HCT116 (cell line): ENCODE data around the gene CRIP3. TPM values are rescaled to one million over a fixed set of nuclear protein-coding genes. Genes with fewer than 3 reads are reported as not detected.

Experiments used
- ATAC-seq: fragments of 200-7000 bp; cut with Tn5 transposase; 2 replicates; pipeline ENCODE4 v1.9.1; 2020; ENCODE audit warnings: mild to moderate bottlenecking, moderate library complexity
- BruUV-seq: library from RNA; stranded (reverse); fragments of 400-500 nt; replicated peaks from 2 replicates; lab custom pipeline; 2021; lab: Mats Ljungman, UMichigan
- CTCF ChIA-PET: fragments of 300-600 bp; sonication (Branson Sonifier 250); formaldehyde crosslinking; loops from one replicate; lab custom pipeline; 2021; ENCODE audit warnings: antibody characterized with exemption; lab: Charles Lee
- POLR2A ChIA-PET: fragments of 300-600, 350-600 bp; sonication (Branson Sonifier 250); formaldehyde crosslinking; loops from one replicate; lab custom pipeline; 2021; ENCODE audit warnings: antibody characterized with exemption; lab: Charles Lee
- RAD21 ChIA-PET, 2 experiments: fragments of 300-600 bp; sonication (Branson Sonifier 250); formaldehyde crosslinking; loops; one replicate each; lab custom pipeline; 2023; ENCODE audit warnings: low total read pairs in 2 of 2; ENCODE audit not compliant: uncharacterized antibody in 2 of 2, unreplicated experiment in 2 of 2, low non-redundant PET in 1 of 2; lab: Charles Lee
- DNase-seq: peaks from one replicate; pipeline ENCODE4 v3.0.0-alpha.2; 2010; ENCODE audit warnings: low read depth, low spot score
- H2AFZ ChIP-seq: fragments of 200-600 bp; shearing (Covaris generic), sonication (generic); 2 replicates; pipeline ENCODE4 v1.6.1; 2017; ENCODE audit warnings: low read depth, mixed run types, mixed read lengths, antibody characterized with exemption, low read length; ENCODE audit not compliant: poor library complexity, severe bottlenecking
- H3K27ac ChIP-seq: 2 replicates; pipeline ENCODE4 v1.5.1; 2012; ENCODE audit warnings: low read depth, low read length
- H3K27me3 ChIP-seq: fragments of 200-600 bp; sonication (generic); 2 replicates; pipeline ENCODE4 v1.6.1; 2016; ENCODE audit warnings: mixed run types, low read length, mixed read lengths; ENCODE audit not compliant: insufficient read depth
- H3K36me3 ChIP-seq, 2 experiments: fragments of 200-500 bp in 1 of 2; fragments of 200-600 bp in 1 of 2; sonication (Bioruptor generic) in 1 of 2; sonication (generic) in 1 of 2; 2 replicates each; pipeline versions ENCODE4 v1.5.1 to v1.6.1; 2014 to 2016; ENCODE audit warnings: low read length in 2 of 2, inconsistent platforms in 1 of 2, mixed read lengths in 1 of 2, mixed run types in 1 of 2; ENCODE audit not compliant: insufficient read depth in 2 of 2, control insufficient read depth in 1 of 2
- H3K4me1 ChIP-seq, 2 experiments: fragments of 200-600 bp in 1 of 2; sonication (generic) in 1 of 2; 2 replicates each; pipeline versions ENCODE4 v1.5.1 to v1.6.1; 2012 to 2017; ENCODE audit warnings: low read length in 2 of 2, inconsistent platforms in 1 of 2, mild to moderate bottlenecking in 1 of 2, mixed read lengths in 1 of 2, mixed run types in 1 of 2, moderate library complexity in 1 of 2; ENCODE audit not compliant: insufficient read depth in 2 of 2, control insufficient read depth in 1 of 2
- H3K4me2 ChIP-seq: fragments of 200-600 bp; sonication (generic); 2 replicates; pipeline ENCODE4 v1.6.1; 2017; ENCODE audit warnings: mixed run types, low read length, mixed read lengths
- H3K4me3 ChIP-seq, 2 experiments: fragments of 200-600 bp in 1 of 2; sonication (generic) in 1 of 2; replicated peaks in 1 of 2; 2 replicates each; pipeline ENCODE4 v1.5.1; 2011 to 2016; ENCODE audit warnings: low read length in 2 of 2, control low read depth in 1 of 2, low read depth in 1 of 2, mild to moderate bottlenecking in 1 of 2, mixed read lengths in 1 of 2, mixed run types in 1 of 2
- H3K79me2 ChIP-seq: fragments of 200-600 bp; sonication (generic); 2 replicates; pipeline ENCODE4 v1.6.1; 2017; ENCODE audit warnings: mild to moderate bottlenecking, mixed run types, low read length, moderate library complexity, mixed read lengths; ENCODE audit not compliant: insufficient read depth
- H3K9ac ChIP-seq: fragments of 200-600 bp; sonication (generic); 2 replicates; pipeline ENCODE4 v1.6.1; 2016; ENCODE audit warnings: low read length, mixed read lengths
- H3K9me2 ChIP-seq: fragments of 200-600 bp; sonication (generic), shearing (Covaris generic); 2 replicates; pipeline ENCODE4 v1.6.1; 2017; ENCODE audit warnings: mixed run types, mild to moderate bottlenecking, moderate library complexity; ENCODE audit not compliant: insufficient read depth
- H3K9me3 ChIP-seq, 2 experiments: fragments of 200-500 bp in 1 of 2; fragments of 200-600 bp in 1 of 2; sonication (Bioruptor generic) in 1 of 2; sonication (generic) in 1 of 2; 2 replicates each; pipeline ENCODE4 v1.6.1; 2014 to 2017; ENCODE audit warnings: low read length in 2 of 2, mixed read lengths in 2 of 2, inconsistent platforms in 1 of 2, low read depth in 1 of 2, mild to moderate bottlenecking in 1 of 2, mixed run types in 1 of 2, moderate library complexity in 1 of 2; ENCODE audit not compliant: control insufficient read depth in 1 of 2, insufficient read depth in 1 of 2
- H4K20me1 ChIP-seq: fragments of 200-600 bp; sonication (generic), shearing (Covaris generic); 2 replicates; pipeline ENCODE4 v1.6.1; 2017; ENCODE audit warnings: mixed run types, mild to moderate bottlenecking, moderate library complexity; ENCODE audit not compliant: insufficient read depth
- ATF3 ChIP-seq: IDR thresholded peaks from 2 replicates; pipeline ENCODE4 v1.6.1; 2012
- CBX3 ChIP-seq: IDR thresholded peaks from 2 replicates; pipeline ENCODE4 v1.6.1; 2012; ENCODE audit warnings: low read depth
- CEBPB ChIP-seq: IDR thresholded peaks from 2 replicates; pipeline ENCODE4 v1.6.1; 2012; ENCODE audit warnings: low read depth
- CTCF ChIP-seq, 3 experiments: fragments of 200-600 bp in 1 of 3; sonication (generic) in 1 of 3; IDR thresholded peaks in 2 of 3; conservative IDR thresholded peaks in 1 of 3; 2 replicates each; pipeline ENCODE4 v1.5.1; 2012 to 2017; ENCODE audit warnings: low read depth in 2 of 3, low read length in 2 of 3, antibody characterized with exemption in 1 of 3, borderline replicate concordance in 1 of 3, control low read depth in 1 of 3, mild to moderate bottlenecking in 1 of 3, mixed read lengths in 1 of 3, mixed run types in 1 of 3, moderate library complexity in 1 of 3; ENCODE audit not compliant: insufficient read depth in 1 of 3
- EGR1 ChIP-seq: IDR thresholded peaks from 2 replicates; pipeline ENCODE4 v1.6.1; 2012; ENCODE audit warnings: low read depth
- EZH2 ChIP-seq: fragments of 200-600 bp; sonication (generic); IDR thresholded peaks from 2 replicates; pipeline ENCODE4 v1.6.1; 2017; ENCODE audit warnings: antibody characterized with exemption, mixed run types
- EZH2phosphoT487 ChIP-seq: fragments of 200-600 bp; IDR thresholded peaks from 2 replicates; pipeline ENCODE4 v1.6.1; 2018; ENCODE audit warnings: antibody characterized with exemption, borderline replicate concordance
- FOSL1 ChIP-seq: IDR thresholded peaks from 2 replicates; pipeline ENCODE4 v1.6.1; 2012; ENCODE audit warnings: low read depth
- JUND ChIP-seq: IDR thresholded peaks from 2 replicates; pipeline ENCODE4 v1.6.1; 2012
- MAX ChIP-seq: IDR thresholded peaks from 2 replicates; pipeline ENCODE4 v1.6.1; 2012
- POLR2A ChIP-seq: IDR thresholded peaks from 2 replicates; pipeline ENCODE4 v1.7.0; 2011; ENCODE audit warnings: borderline replicate concordance; ENCODE audit not compliant: insufficient read depth, insufficient read length; ENCODE audit errors: extremely low read depth
- POLR2AphosphoS5 ChIP-seq: IDR thresholded peaks from 2 replicates; pipeline ENCODE4 v1.6.1; 2011; ENCODE audit warnings: mild to moderate bottlenecking, low read depth, low read length, moderate library complexity
- RAD21 ChIP-seq: IDR thresholded peaks from 2 replicates; pipeline ENCODE4 v1.6.1; 2012; ENCODE audit warnings: low read depth, mild to moderate bottlenecking
- REST ChIP-seq: IDR thresholded peaks from 2 replicates; pipeline ENCODE4 v1.6.1; 2012; ENCODE audit warnings: low read depth
- SRF ChIP-seq: IDR thresholded peaks from 2 replicates; pipeline ENCODE4 v1.6.1; 2012; ENCODE audit warnings: low read depth
- TCF7L2 ChIP-seq: IDR thresholded peaks from 2 replicates; pipeline ENCODE4 v1.7.0; 2011; ENCODE audit warnings: borderline replicate concordance, inconsistent platforms; ENCODE audit not compliant: insufficient read depth, insufficient read length; ENCODE audit errors: extremely low read depth
- YY1 ChIP-seq: IDR thresholded peaks from 2 replicates; pipeline ENCODE4 v1.6.1; 2011; ENCODE audit warnings: low read length, low read depth, moderate library complexity, mild to moderate bottlenecking; ENCODE audit not compliant: insufficient replicate concordance; ENCODE audit errors: extremely low read depth
- ZBTB33 ChIP-seq: IDR thresholded peaks from 2 replicates; pipeline ENCODE4 v1.6.1; 2011; ENCODE audit warnings: mild to moderate bottlenecking, low read length, moderate library complexity; ENCODE audit not compliant: insufficient replicate concordance; ENCODE audit errors: extremely low read depth
- ZFX ChIP-seq: fragments of 450-650 bp; IDR thresholded peaks from 2 replicates; pipeline ENCODE4 v1.6.1; 2017
- ZNF274 ChIP-seq: fragments of 200-500 bp; sonication (Bioruptor generic); IDR thresholded peaks from 2 replicates; pipeline ENCODE4 v1.6.1; 2014; ENCODE audit warnings: mild to moderate bottlenecking, low read depth, low read length, inconsistent platforms
- intact Hi-C: fragments of 100-400 bp; cut with micrococcal nuclease; formaldehyde crosslinking; loops from 2 replicates; pipeline ENCODE4 v1.10.0; 2022
- total RNA-seq: library from RNA; stranded (reverse); gene quantifications from one replicate; pipeline ENCODE4 v1.2.1, GENCODE V29; 2021; ENCODE audit not compliant: unreplicated experiment

CRIP3 gene
- total RNA-seq, 1 experiment from 2014 or later = not detected

- no peak for DNase-seq
- Histone ChIP-seq H3K27ac (no peak overlapping the region), H3K79me2 (no peaks in the 10 kb centered on the region), H3K9me3 (no peaks in the 10 kb centered on the region), H4K20me1 (no peaks in the 10 kb centered on the region)
- POLR2A ChIA-PET = no interaction called here
- TF ChIP-seq FOSL1 (no peak), EZH2 (no peak), POLR2AphosphoS5 (no peak), CEBPB (no peak), EGR1 (no peak), CBX3 (no peak), CTCF (IDR thresholded peaks at IDR 0.05 in 2 of 3, conservative IDR thresholded peaks at IDR 0.05 in 1 of 3; ENCODE audit: borderline replicate concordance in 1 of 3, insufficient read depth in 1 of 3, low read depth in 2 of 3, low read length in 2 of 3) (no peak), SRF (no peak), TCF7L2 (no peak), ZFX (no peak), REST (no peak), ATF3 (no peak), MAX (no peak), ZBTB33 (no peak), ZNF274 (no peak), JUND (no peak), YY1 (no peak), EZH2phosphoT487 (no peak), POLR2A (no peak), RAD21 (no peak)
- TF ChIP-seq, all 23 proteins: peak for 0
- H2AFZ ChIP-seq = no peak overlapping the region
- no TSS peak for BruUV-seq
- ATAC-seq = no peak
- ChIA-PET RAD21 (no interaction called here), CTCF (no interaction called here)
- H3K36me3 ChIP-seq = no peaks in the 10 kb centered on the region
- no peaks in the 10 kb centered on the region for H3K4me1 ChIP-seq
- no peaks in the 10 kb centered on the region for H3K9me2 ChIP-seq
- no peak overlapping the region for H3K9ac ChIP-seq
- H3K27me3 ChIP-seq = no peaks in the 10 kb centered on the region
- intact Hi-C loops = no loop called here
- H3K4me3 ChIP-seq = no peak overlapping the region
- H3K4me2 ChIP-seq = no peak overlapping the region
Observed at GRCh38 chr6:43294536-43294935, 14.1 kb downstream of the CRIP3 start.
